A673 (cell line): ENCODE results near the gene STK40. TPM values are rescaled to one million over a fixed set of nuclear protein-coding genes. Genes with fewer than 3 reads are reported as not detected.

Source experiments
- Bru-seq: library from RNA; stranded (reverse); fragments of 400-500 nt; gene quantifications from one replicate; lab custom pipeline; 2021; lab: Mats Ljungman, UMichigan
- BruChase-seq, 2 experiments: library from RNA; stranded (reverse); fragments of 400-500 nt; gene quantifications; one replicate each; lab custom pipeline; 2021; lab: Mats Ljungman, UMichigan
- BruUV-seq: library from RNA; stranded (reverse); fragments of 400-500 nt; replicated peaks from 2 replicates; lab custom pipeline; 2021; lab: Mats Ljungman, UMichigan
- CTCF ChIA-PET: fragments of 300-600 bp; sonication (Branson Sonifier 250); formaldehyde crosslinking; loops from one replicate; lab custom pipeline; 2022; ENCODE audit warnings: antibody characterized with exemption; lab: Charles Lee
- POLR2A ChIA-PET: fragments of 300-600 bp; sonication (Branson Sonifier 250); formaldehyde crosslinking; loops from one replicate; lab custom pipeline; 2022; ENCODE audit warnings: antibody characterized with exemption; ENCODE audit not compliant: low non-redundant PET; lab: Charles Lee
- DNase-seq: peaks from one replicate; pipeline ENCODE4 v3.0.0-alpha.2; 2015; ENCODE audit warnings: low spot score
- H3K27ac ChIP-seq: fragments of 200-600 bp; sonication (generic); 2 replicates; pipeline ENCODE4 v1.5.1; 2016; ENCODE audit warnings: mixed run types, low read depth, mild to moderate bottlenecking, mixed read lengths, antibody characterized with exemption, low read length; ENCODE audit not compliant: poor library complexity, severe bottlenecking
- H3K27me3 ChIP-seq: fragments of 200-600 bp; sonication (generic); replicated peaks from 2 replicates; pipeline ENCODE4 v1.6.1; 2017; ENCODE audit warnings: mixed run types, low read depth, mild to moderate bottlenecking, mixed read lengths, antibody characterized with exemption, low read length; ENCODE audit not compliant: insufficient read depth, poor library complexity
- H3K36me3 ChIP-seq: fragments of 200-600 bp; sonication (generic); 2 replicates; pipeline ENCODE4 v1.6.1; 2016; ENCODE audit warnings: mixed run types, mild to moderate bottlenecking, mixed read lengths, antibody characterized with exemption, low read length; ENCODE audit not compliant: insufficient read depth, poor library complexity, severe bottlenecking
- H3K4me1 ChIP-seq: fragments of 200-600 bp; sonication (generic); 2 replicates; pipeline ENCODE4 v1.6.1; 2017; ENCODE audit warnings: mixed run types, mild to moderate bottlenecking, mixed read lengths, antibody characterized with exemption, low read length; ENCODE audit not compliant: insufficient read depth, poor library complexity, severe bottlenecking
- H3K4me3 ChIP-seq: fragments of 200-600 bp; sonication (generic); 2 replicates; pipeline ENCODE4 v1.5.1; 2016; ENCODE audit warnings: low read depth, mixed run types, mild to moderate bottlenecking, mixed read lengths, low read length; ENCODE audit not compliant: poor library complexity, severe bottlenecking
- H3K9me3 ChIP-seq: fragments of 200-600 bp; sonication (generic); 2 replicates; pipeline ENCODE4 v1.6.1; 2016; ENCODE audit warnings: mixed run types, low read depth, mild to moderate bottlenecking, mixed read lengths, antibody characterized with exemption, low read length; ENCODE audit not compliant: poor library complexity, severe bottlenecking
- EZH2 ChIP-seq: fragments of 200-600 bp; sonication (generic); IDR thresholded peaks from 2 replicates; pipeline ENCODE4 v1.6.1; 2017; ENCODE audit warnings: borderline replicate concordance, low read depth, mild to moderate bottlenecking, mixed read lengths, antibody characterized with exemption, low read length; ENCODE audit not compliant: poor library complexity, severe bottlenecking
- intact Hi-C: fragments of 100-400 bp; cut with micrococcal nuclease; formaldehyde crosslinking; loops from one replicate; pipeline ENCODE4 v1.10.0; 2022; ENCODE audit not compliant: unreplicated experiment
- long read RNA-seq: library from polyadenylated mRNA; stranded (forward); transcript quantifications from one replicate; pipeline ENCODE4 v2.0.0, GENCODE V29; 2022
- total RNA-seq: library from RNA; stranded (reverse); gene quantifications from 2 replicates; pipeline ENCODE4 v1.2.3, GENCODE V29; 2021
- TF ChIP-seq, protein P1 (sequence below): fragments of 300-800, 200-600 bp; sonication (generic); conservative IDR thresholded peaks from 2 replicates; pipeline ENCODE4 v1.5.1; 2017; ENCODE audit warnings: low read depth, mild to moderate bottlenecking, antibody characterized with exemption, low read length, moderate library complexity, mixed read lengths

The STK40 gene, protein sequence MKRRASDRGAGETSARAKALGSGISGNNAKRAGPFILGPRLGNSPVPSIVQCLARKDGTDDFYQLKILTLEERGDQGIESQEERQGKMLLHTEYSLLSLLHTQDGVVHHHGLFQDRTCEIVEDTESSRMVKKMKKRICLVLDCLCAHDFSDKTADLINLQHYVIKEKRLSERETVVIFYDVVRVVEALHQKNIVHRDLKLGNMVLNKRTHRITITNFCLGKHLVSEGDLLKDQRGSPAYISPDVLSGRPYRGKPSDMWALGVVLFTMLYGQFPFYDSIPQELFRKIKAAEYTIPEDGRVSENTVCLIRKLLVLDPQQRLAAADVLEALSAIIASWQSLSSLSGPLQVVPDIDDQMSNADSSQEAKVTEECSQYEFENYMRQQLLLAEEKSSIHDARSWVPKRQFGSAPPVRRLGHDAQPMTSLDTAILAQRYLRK
- total RNA-seq (93.2 and 109 TPM in 2 replicates), Bru-seq, nascent RNA (percentile 78 among the genes with signal in this experiment), BruChase-seq, experiment 1, labeled RNA remaining after a 2-hour chase (percentile 83 among the genes with signal in this experiment), BruChase-seq, experiment 2, labeled RNA remaining after a 6-hour chase (percentile 91 among the genes with signal in this experiment)
- long read RNA-seq, transcript STK40-204 (11 exons, 3,621 nt): major isoform, 110 of 224 reads
- long read RNA-seq, partial matches to known transcripts: 19 of 224 reads
- long read RNA-seq, other reads (novel, unspliced or antisense): 87 of 224 reads

DNA sequence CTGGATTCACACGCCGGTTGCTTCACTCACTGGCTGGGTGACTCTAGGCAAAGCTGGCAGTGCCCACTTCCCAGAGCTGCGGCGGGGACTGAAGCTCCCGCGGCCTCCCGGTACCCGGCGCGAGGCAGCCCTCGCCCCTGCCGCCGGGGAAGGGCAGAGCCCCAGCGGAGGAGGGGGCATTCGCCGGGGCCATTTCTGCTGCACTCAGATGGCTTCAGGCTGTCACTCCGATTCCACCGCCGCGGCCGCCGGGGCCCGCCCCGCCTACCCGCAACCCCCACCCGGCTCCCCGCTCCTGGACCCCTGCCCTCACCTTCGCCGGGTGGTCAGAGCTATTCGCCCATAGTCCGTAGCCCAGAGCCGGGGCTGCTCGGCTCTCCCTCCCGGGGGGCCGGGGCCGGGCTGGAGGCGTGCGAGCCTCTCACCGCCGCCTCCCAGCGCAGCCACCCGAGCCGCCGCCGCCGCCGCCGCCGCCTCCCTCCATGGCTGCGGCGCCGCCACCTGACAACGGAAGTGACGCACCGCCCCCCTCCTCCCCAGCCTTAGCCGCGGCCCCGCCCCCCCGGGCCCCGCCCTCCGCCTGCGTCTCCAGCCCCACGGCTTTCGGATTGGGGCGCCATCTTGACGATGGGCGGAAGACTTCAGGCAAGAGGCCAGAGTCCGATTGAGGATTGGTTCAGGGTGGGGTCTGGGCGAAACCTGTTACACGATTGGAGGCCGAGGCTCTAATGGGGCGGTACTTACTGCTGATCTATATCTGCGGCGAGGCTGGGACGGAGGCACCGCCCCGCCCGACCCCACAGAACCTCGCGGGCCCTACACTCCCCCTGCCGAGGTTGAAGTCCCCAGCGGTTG is at the start of gene STK40:
Gene STK40, minus strand, starts transcription at position 515 of the 855 bp plus-strand sequence. CDS start 24,592 bp downstream, outside the sequence.
- peaks cover 37% of the 10 kb centered on the region for H3K4me1 ChIP-seq
- BruUV-seq: no TSS peak
- peaks cover 8% of the 10 kb centered on the region for H3K36me3 ChIP-seq
- peak within 1 kb of the TSS; percentile 88 for H3K4me3 ChIP-seq
- no peaks in the 10 kb centered on the region for H3K9me3 ChIP-seq
- intact Hi-C loops: no loop called here
- H3K27ac ChIP-seq: peak within 1 kb of the TSS; percentile 100
- TF ChIP-seq, protein P1, sequence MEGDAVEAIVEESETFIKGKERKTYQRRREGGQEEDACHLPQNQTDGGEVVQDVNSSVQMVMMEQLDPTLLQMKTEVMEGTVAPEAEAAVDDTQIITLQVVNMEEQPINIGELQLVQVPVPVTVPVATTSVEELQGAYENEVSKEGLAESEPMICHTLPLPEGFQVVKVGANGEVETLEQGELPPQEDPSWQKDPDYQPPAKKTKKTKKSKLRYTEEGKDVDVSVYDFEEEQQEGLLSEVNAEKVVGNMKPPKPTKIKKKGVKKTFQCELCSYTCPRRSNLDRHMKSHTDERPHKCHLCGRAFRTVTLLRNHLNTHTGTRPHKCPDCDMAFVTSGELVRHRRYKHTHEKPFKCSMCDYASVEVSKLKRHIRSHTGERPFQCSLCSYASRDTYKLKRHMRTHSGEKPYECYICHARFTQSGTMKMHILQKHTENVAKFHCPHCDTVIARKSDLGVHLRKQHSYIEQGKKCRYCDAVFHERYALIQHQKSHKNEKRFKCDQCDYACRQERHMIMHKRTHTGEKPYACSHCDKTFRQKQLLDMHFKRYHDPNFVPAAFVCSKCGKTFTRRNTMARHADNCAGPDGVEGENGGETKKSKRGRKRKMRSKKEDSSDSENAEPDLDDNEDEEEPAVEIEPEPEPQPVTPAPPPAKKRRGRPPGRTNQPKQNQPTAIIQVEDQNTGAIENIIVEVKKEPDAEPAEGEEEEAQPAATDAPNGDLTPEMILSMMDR: no peak
- no peak for TF ChIP-seq EZH2
- POLR2A ChIA-PET: interaction anchor here (0.6 to 2.1 kb wide), 6 partner anchors 12 to 72 kb away, joined by 3 to 16 read pairs (median 4); partner anchors contain the start of genes LSM10 and OSCP1
- H3K27me3 ChIP-seq: no peaks in the 10 kb centered on the region
- CTCF ChIA-PET: no interaction called here
- peak; percentile 100 for DNase-seq

DNA sequence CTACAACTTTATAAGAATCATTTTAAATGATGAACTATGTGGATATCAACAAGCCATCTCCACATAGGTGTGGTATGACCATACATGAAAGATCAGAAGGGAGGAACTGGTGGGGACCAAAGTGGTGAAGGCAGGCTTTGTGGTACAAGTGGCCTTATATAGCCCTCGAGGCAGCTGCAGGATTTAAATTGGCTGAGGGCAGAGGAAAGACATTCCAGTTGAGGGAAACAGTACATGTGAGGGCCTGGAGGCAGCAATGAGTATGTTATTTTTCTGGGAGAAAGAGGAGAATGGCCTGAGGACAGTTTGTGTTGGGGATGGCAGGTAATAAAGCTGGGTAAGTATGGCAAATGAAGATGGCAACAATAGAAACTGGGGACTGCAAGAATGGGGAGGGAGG is 47.4 kb upstream of the STK40 start:
- Histone ChIP-seq H3K4me1 (no peaks in the 10 kb centered on the region), H3K4me3 (no peak overlapping the region), H3K9me3 (no peaks in the 10 kb centered on the region), H3K27ac (no peak overlapping the region), H3K36me3 (no peaks in the 10 kb centered on the region), H3K27me3 (no peaks in the 10 kb centered on the region)
- TF ChIP-seq, protein P1: no peak
- no peak for TF ChIP-seq EZH2
- DNase-seq: no peak
- POLR2A ChIA-PET: no interaction called here
- BruUV-seq: no TSS peak
- intact Hi-C loops: no loop called here
- CTCF ChIA-PET: interaction anchor here (0.6 kb wide), 1 partner anchor 24 kb away, joined by 3 read pairs; no protein-coding TSS in a partner anchor

DNA sequence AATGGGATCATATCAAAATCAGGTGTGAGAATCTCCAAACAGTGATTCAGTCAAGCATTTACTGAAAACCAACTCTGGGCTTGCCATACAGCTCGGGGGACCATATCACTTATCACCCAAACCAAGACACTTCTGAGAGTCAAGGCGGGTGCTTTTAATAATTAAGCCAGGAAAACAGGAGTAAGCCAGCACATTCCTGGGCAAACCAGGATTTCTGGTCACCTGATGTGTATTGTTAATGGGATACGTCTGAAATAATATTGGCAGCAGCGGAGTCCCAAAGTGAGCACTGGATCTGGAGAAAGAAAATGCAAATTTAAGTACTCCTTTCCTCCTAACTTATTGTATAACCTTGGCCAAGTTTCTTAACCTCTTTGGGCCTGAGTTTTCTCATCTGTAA is 46.9 kb upstream of the STK40 start:
- no peak for TF ChIP-seq EZH2
- TF ChIP-seq, protein P1: no peak
- POLR2A ChIA-PET: no interaction called here
- DNase-seq: no peak
- intact Hi-C loops: no loop called here
- Histone ChIP-seq H3K27me3 (no peaks in the 10 kb centered on the region), H3K4me1 (no peaks in the 10 kb centered on the region), H3K27ac (no peak overlapping the region), H3K9me3 (no peaks in the 10 kb centered on the region), H3K4me3 (no peak overlapping the region), H3K36me3 (no peaks in the 10 kb centered on the region)
- CTCF ChIA-PET: no interaction called here
- BruUV-seq: no TSS peak
